HepG2 (cell line): ENCODE results near the gene AIMP2. TPM values are rescaled to one million over a fixed set of nuclear protein-coding genes. Genes with fewer than 3 reads are reported as not detected.

Source experiments
- CBX2 ChIP-seq, 2 experiments: fragments of 200-600 bp in 1 of 2; sonication (generic); formaldehyde crosslinking in 1 of 2; IDR thresholded peaks; 2 replicates each; pipeline versions ENCODE4 v1.7.0 to v1.8.1; 2018 to 2022; ENCODE audit warnings: low read depth in 2 of 2, low read length in 1 of 2, mild to moderate bottlenecking in 1 of 2, missing genetic modification reagents in 1 of 2
- CHD4 ChIP-seq: fragments of 200-600 bp; sonication (generic); IDR thresholded peaks from 2 replicates; pipeline ENCODE4 v1.7.0; 2017; ENCODE audit warnings: mild to moderate bottlenecking, low read length, borderline replicate concordance
- FLYWCH1 ChIP-seq: sonication (generic); formaldehyde crosslinking; IDR thresholded peaks from 2 replicates; pipeline ENCODE4 v1.8.1; 2023; ENCODE audit warnings: mild to moderate bottlenecking, missing genetic modification reagents
- GABPB1 ChIP-seq: IDR thresholded peaks from 2 replicates; pipeline ENCODE4 v1.6.1; 2016; ENCODE audit warnings: mild to moderate bottlenecking, missing genetic modification reagents, moderate library complexity, missing compliant biosample characterization
- HNRNPK ChIP-seq: fragments of 200-400 bp; formaldehyde crosslinking; IDR thresholded peaks from 2 replicates; pipeline ENCODE4 v1.6.1; 2018; ENCODE audit warnings: low read length, low read depth, moderate library complexity, mild to moderate bottlenecking; ENCODE audit not compliant: poor library complexity, severe bottlenecking
- THAP9 ChIP-seq: sonication (generic); formaldehyde crosslinking; IDR thresholded peaks from 2 replicates; pipeline ENCODE4; 2020; ENCODE audit warnings: missing genetic modification reagents, mild to moderate bottlenecking, borderline replicate concordance
- YEATS4 ChIP-seq: sonication (generic); formaldehyde crosslinking; IDR thresholded peaks from 2 replicates; pipeline ENCODE4 v1.4.0; 2020; ENCODE audit warnings: missing genetic modification reagents, borderline replicate concordance
- ZFP37 ChIP-seq: sonication (generic); formaldehyde crosslinking; IDR thresholded peaks from 2 replicates; pipeline ENCODE4 v1.4.0; 2020; ENCODE audit warnings: missing genetic modification reagents, borderline replicate concordance
- ZHX1 ChIP-seq: sonication (generic); formaldehyde crosslinking; IDR thresholded peaks from 2 replicates; pipeline ENCODE4 v1.8.1; 2022; ENCODE audit warnings: low read depth, mild to moderate bottlenecking, missing genetic modification reagents
- ZNF124 ChIP-seq: sonication (generic); formaldehyde crosslinking; IDR thresholded peaks from 2 replicates; pipeline ENCODE4 v1.4.0; 2020; ENCODE audit warnings: missing genetic modification reagents
- ZNF354B ChIP-seq: sonication (generic); formaldehyde crosslinking; IDR thresholded peaks from 2 replicates; pipeline ENCODE4 v1.8.0; 2022; ENCODE audit warnings: mild to moderate bottlenecking, missing genetic modification reagents
- ZNF549 ChIP-seq: sonication (generic); formaldehyde crosslinking; IDR thresholded peaks from 2 replicates; pipeline ENCODE4 v1.5.0; 2020; ENCODE audit warnings: missing genetic modification reagents
- ZSCAN31 ChIP-seq: sonication (generic); formaldehyde crosslinking; IDR thresholded peaks from 2 replicates; pipeline ENCODE4 v1.5.0; 2020; ENCODE audit warnings: low read depth, mild to moderate bottlenecking, missing genetic modification reagents
- polyA plus RNA-seq, 8 experiments: library from polyadenylated mRNA; depleted of rRNA in 3 of 8; stranded (reverse) in 7 of 8; unstranded in 1 of 8; fragments of >200 nt; fragmentation: Illumina TruSeq in 4 of 8; extraction: Trizol in 4 of 8; gene quantifications; 2 replicates each; pipeline versions ENCODE4 v1.2.1 to v1.2.3, GENCODE V29; 2011 to 2016; ENCODE audit warnings: low read depth in 4 of 8, missing spikeins in 1 of 8, mixed read lengths in 1 of 8; ENCODE audit not compliant: insufficient read depth in 1 of 8
- total RNA-seq, 5 experiments: library from RNA; depleted of rRNA; stranded (reverse); fragments of >200 nt; fragmentation: Illumina TruSeq; extraction: Trizol; gene quantifications; 2 replicates each; pipeline ENCODE4 v1.2.3, GENCODE V29; 2016; ENCODE audit warnings: low read depth in 1 of 5
- TF ChIP-seq, protein P1 (sequence below): sonication (generic); formaldehyde crosslinking; IDR thresholded peaks from 2 replicates; pipeline ENCODE4 v1.4.0; 2020; ENCODE audit warnings: low read depth, mild to moderate bottlenecking, missing genetic modification reagents
- TF ChIP-seq, protein P2 (sequence below): sonication (generic); formaldehyde crosslinking; IDR thresholded peaks from 2 replicates; pipeline ENCODE4 v1.5.1; 2020; ENCODE audit warnings: mild to moderate bottlenecking, missing genetic modification reagents, moderate library complexity

Gene AIMP2
- total and polyA plus RNA-seq, 2 of the 13 experiments (the other 11 are each of a cell fraction or from before 2014, with no cell fraction given) = 38.2 to 84.9 TPM

DNA sequence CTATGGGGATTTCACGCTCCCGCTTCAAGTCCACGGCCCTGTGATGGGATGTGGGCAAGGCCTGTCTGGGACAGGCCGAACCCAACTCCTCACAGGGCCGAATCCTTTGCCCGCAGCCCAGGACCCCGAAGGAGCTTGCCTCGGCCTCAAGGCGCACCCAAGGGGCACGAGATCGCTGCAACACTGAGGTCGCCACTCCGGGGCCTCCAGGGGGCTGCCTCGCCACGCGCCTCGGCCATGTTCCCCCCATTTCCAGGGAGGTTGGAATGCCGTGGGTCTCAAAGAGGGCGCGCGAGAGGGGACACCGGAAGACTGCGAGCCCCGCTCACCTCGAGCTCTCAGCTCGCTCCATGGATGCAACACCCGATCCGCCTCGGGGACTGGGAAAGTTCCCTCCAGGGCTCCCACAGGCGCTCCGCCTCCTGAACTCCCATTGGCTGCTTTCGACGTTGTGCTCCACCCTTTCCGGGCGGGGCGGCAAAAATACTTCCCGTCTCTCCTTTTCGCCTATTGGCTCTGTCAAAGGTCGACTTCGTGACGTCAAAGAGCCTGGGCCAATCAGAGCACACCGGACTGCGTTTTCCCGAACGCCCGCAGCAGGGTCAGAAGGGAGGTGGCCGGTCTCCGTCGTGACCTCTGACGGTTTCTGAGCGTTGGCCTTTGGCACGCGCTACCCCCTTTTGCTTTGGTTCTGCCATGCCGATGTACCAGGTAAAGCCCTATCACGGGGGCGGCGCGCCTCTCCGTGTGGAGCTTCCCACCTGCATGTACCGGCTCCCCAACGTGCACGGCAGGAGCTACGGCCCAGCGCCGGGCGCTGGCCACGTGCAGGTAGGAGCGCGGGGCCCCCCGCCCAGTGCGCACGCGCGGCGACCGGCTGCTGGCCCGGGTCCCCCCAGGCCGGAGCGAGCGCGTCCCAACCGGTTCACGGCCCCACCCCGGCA is at the start of gene AIMP2, which contains the start of gene PMS2 (continued):
- TF ChIP-seq THAP9 (CRISPR knock-in tag) = peak; percentile 96
- TF ChIP-seq HNRNPK = no peak
- TF ChIP-seq CBX2 (IDR thresholded peaks at IDR 0.05; ENCODE audit: low read depth, low read length) = no peak
- TF ChIP-seq CBX2 (CRISPR knock-in tag; IDR thresholded peaks at IDR 0.05; ENCODE audit: low read depth) = peak; percentile 83; the same call in 1 of the 2 replicates
- TF ChIP-seq ZHX1 (CRISPR knock-in tag) = peak; percentile 98
- TF ChIP-seq ZNF124 (CRISPR knock-in tag) = peak; percentile 87
- TF ChIP-seq YEATS4 (CRISPR knock-in tag) = peak; percentile 100
- peak; percentile 100 for TF ChIP-seq ZSCAN31
- TF ChIP-seq ZFP37 (CRISPR knock-in tag) = peak; percentile 98
- TF ChIP-seq ZNF354B (CRISPR knock-in tag) = peak; percentile 96; the same call in 1 of the 2 replicates
- TF ChIP-seq CHD4 = no peak
- TF ChIP-seq ZNF549 (CRISPR knock-in tag) = peak; percentile 88; the same call in 1 of the 2 replicates
- TF ChIP-seq, protein P1, sequence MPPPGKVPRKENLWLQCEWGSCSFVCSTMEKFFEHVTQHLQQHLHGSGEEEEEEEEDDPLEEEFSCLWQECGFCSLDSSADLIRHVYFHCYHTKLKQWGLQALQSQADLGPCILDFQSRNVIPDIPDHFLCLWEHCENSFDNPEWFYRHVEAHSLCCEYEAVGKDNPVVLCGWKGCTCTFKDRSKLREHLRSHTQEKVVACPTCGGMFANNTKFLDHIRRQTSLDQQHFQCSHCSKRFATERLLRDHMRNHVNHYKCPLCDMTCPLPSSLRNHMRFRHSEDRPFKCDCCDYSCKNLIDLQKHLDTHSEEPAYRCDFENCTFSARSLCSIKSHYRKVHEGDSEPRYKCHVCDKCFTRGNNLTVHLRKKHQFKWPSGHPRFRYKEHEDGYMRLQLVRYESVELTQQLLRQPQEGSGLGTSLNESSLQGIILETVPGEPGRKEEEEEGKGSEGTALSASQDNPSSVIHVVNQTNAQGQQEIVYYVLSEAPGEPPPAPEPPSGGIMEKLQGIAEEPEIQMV (CRISPR knock-in tag) = peak; percentile 95; the same call in 1 of the 2 replicates
- TF ChIP-seq GABPB1 = peak; percentile 94
- peak; percentile 99 for TF ChIP-seq FLYWCH1 (CRISPR knock-in tag)
- TF ChIP-seq, protein P2, sequence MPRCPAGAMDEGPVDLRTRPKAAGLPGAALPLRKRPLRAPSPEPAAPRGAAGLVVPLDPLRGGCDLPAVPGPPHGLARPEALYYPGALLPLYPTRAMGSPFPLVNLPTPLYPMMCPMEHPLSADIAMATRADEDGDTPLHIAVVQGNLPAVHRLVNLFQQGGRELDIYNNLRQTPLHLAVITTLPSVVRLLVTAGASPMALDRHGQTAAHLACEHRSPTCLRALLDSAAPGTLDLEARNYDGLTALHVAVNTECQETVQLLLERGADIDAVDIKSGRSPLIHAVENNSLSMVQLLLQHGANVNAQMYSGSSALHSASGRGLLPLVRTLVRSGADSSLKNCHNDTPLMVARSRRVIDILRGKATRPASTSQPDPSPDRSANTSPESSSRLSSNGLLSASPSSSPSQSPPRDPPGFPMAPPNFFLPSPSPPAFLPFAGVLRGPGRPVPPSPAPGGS (CRISPR knock-in tag) = peak; percentile 100
